BLaER1 treated with 17β-estradiol and CSF1 and Interleukin-3, amounts not matched to agents 10 nM and 100 nM (cell line): ENCODE data around the gene PSMD11.

Experiments
- H3K27ac ChIP-seq, 11 experiments: shearing (Covaris generic); formaldehyde crosslinking; 2 replicates each; pipeline ENCODE4 v1.8.1; 2022
- H3K27me3 ChIP-seq, 11 experiments: shearing (Covaris generic); formaldehyde crosslinking; 2 replicates each; pipeline ENCODE4 v1.8.1; 2022
- H3K36me3 ChIP-seq, 11 experiments: shearing (Covaris generic); formaldehyde crosslinking; 2 replicates each; pipeline ENCODE4 v1.8.1; 2022
- H3K4me1 ChIP-seq, 10 experiments: shearing (Covaris generic); formaldehyde crosslinking; 2 replicates each; pipeline ENCODE4 v1.8.1; 2022
- H3K4me2 ChIP-seq, 11 experiments: shearing (Covaris generic); formaldehyde crosslinking; 2 replicates each; pipeline ENCODE4 v1.8.1; 2022
- H3K4me3 ChIP-seq, 10 experiments: shearing (Covaris generic); formaldehyde crosslinking; 2 replicates each; pipeline ENCODE4 v1.8.1; 2022
- H3K9ac ChIP-seq, 11 experiments: shearing (Covaris generic); formaldehyde crosslinking; 2 replicates each; pipeline ENCODE4 v1.8.1; 2022
- H3K9me3 ChIP-seq, 11 experiments: shearing (Covaris generic); formaldehyde crosslinking; replicated peaks in 1 of 11; 2 replicates each; pipeline ENCODE4 v1.8.1; 2022
- H4K20me1 ChIP-seq, 11 experiments: shearing (Covaris generic); formaldehyde crosslinking; 2 replicates each; pipeline ENCODE4 v1.8.1; 2022
- Cebpa-rat ChIP-seq, 11 experiments: shearing (Covaris generic); IDR thresholded peaks; 2 replicates each; pipeline ENCODE4 v1.8.1; 2022

Gene PSMD11

DNA sequence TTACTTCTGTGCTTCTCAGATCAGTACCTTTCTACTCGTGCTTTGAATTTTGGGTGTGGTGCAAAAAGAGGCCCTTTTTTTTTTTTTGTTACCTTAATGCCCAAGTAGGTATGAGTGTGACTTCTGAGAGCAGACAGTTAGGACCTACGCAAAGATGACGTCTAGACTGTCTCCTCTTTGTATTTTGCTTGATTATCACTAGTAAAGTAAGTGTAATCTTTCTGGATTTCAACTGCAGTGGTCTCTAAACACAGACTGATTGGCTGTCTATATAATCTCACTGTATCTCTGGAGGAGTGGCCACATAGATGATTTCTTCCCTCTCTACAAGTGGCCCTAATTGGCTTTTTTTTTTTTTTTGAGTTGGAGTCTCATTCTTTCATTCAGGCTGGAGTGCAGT lies 30.9 kb downstream of the PSMD11 start:
- no peak overlapping the region for H3K9ac ChIP-seq
- H3K9me3 ChIP-seq: no peaks in the 10 kb centered on the region
- no peaks in the 10 kb centered on the region for H3K27me3 ChIP-seq
- peaks cover 3 to 99% (median 53%) of the 10 kb centered on the region in 11 experiments; a peak in 21 of 22 replicates for H4K20me1 ChIP-seq
- no peak overlapping the region for H3K27ac ChIP-seq
- H3K36me3 ChIP-seq: peaks cover 100% of the 10 kb centered on the region in 11 experiments
- no peak overlapping the region for H3K4me3 ChIP-seq
- no peak overlapping the region for H3K4me2 ChIP-seq
- H3K4me1 ChIP-seq: no peaks in the 10 kb centered on the region
- TF ChIP-seq Cebpa-rat (IDR thresholded peaks at IDR 0.05): no peak

DNA sequence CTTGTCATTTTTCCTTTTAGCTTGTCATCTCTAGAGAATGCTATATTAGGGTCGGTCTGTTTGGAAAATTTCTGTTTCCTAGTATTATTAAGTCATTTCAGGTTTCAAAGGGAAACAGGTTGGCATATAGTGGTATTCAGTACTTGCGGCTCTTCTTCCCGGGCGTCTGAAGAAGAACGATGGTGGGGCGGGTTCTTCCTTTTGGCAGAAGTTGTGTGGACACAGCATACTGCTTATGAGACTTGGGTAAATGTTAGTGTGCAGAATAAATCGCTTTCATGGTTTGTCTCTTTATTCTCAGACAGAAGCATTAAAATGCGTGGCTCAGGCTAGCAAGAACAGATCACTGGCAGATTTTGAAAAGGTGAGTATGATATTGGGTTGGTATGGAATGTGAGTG lies 32.9 kb downstream of the PSMD11 start:
- H3K27ac ChIP-seq: no peak overlapping the region
- no peak overlapping the region for H3K4me3 ChIP-seq
- H3K4me1 ChIP-seq: peaks cover 0 to 2% (median 0%) of the 10 kb centered on the region in 10 experiments; a peak in 2 of 20 replicates
- no peak for TF ChIP-seq Cebpa-rat (IDR thresholded peaks at IDR 0.05)
- H3K9ac ChIP-seq: no peak overlapping the region
- H4K20me1 ChIP-seq: peaks cover 0 to 96% (median 41%) of the 10 kb centered on the region in 11 experiments; a peak in 14 of 22 replicates
- H3K36me3 ChIP-seq: peaks cover 99 to 100% (median 100%) of the 10 kb centered on the region in 11 experiments
- no peaks in the 10 kb centered on the region for H3K27me3 ChIP-seq
- no peaks in the 10 kb centered on the region for H3K9me3 ChIP-seq
- H3K4me2 ChIP-seq: no peak overlapping the region

DNA sequence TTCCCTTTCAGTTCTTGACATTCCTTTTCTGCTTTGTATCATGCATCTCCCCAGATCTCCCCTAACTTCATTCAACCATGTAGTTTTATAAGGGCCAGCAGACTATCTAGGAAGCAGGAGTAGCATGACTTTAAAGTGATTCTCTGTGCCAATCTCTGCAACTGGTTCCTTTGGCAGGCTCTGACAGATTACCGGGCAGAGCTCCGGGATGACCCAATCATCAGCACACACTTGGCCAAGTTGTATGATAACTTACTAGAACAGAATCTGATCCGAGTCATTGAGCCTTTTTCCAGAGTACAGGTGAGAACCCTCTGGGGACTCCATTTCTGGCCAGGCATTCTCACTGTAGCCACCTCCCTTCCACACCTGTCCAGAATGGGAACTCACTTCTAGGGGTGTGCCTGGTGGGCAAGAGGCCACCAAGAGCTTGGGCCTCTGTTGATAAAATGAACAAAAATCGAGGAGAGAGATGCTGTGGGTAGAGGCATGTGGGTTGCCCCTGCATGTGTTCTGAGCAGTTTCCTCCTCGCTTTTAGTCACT lies 34.8 kb downstream of the PSMD11 start:
- Histone ChIP-seq H3K27ac (no peak overlapping the region), H3K4me1 (peaks cover 0 to 17% (median 8%) of the 10 kb centered on the region in 10 experiments; a peak in 10 of 20 replicates), H3K9me3 (no peaks in the 10 kb centered on the region), H4K20me1 (peaks cover 0 to 95% (median 44%) of the 10 kb centered on the region in 11 experiments; a peak in 16 of 22 replicates), H3K4me2 (no peak overlapping the region), H3K9ac (no peak overlapping the region), H3K4me3 (no peak overlapping the region), H3K27me3 (no peaks in the 10 kb centered on the region), H3K36me3 (peaks cover 85 to 94% (median 89%) of the 10 kb centered on the region in 11 experiments)
- no peak for TF ChIP-seq Cebpa-rat (IDR thresholded peaks at IDR 0.05)

DNA sequence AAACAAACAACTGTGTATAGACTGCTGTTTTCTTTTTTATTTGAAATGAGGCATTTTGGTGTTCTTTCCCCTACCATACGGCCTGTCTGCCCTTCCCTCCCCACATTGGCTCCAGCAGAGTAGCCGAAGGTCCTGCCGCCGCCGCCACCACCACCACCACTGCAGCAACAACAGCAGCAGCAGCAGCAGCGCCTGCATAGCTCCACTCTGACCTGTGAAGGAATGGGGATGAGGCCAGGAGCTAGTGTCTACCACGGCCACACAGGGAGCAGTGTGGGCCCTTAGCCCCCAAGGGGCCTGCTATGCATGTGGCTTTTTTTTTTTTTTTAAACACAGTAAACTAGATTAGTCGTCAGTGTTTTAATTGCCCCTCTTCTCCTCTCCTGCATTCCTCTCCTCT lies 36.9 kb downstream of the PSMD11 start:
- no peak overlapping the region for H3K4me3 ChIP-seq
- H3K4me2 ChIP-seq: no peak overlapping the region
- H3K36me3 ChIP-seq: peaks cover 65 to 73% (median 68%) of the 10 kb centered on the region in 11 experiments
- H3K9me3 ChIP-seq: no peaks in the 10 kb centered on the region
- H3K9ac ChIP-seq: peak overlapping the region in 1 of 11 experiments; percentile 54; a peak in 1 of 22 replicates
- no peak overlapping the region for H3K27ac ChIP-seq
- no peak for TF ChIP-seq Cebpa-rat (IDR thresholded peaks at IDR 0.05)
- no peaks in the 10 kb centered on the region for H3K27me3 ChIP-seq
- H3K4me1 ChIP-seq: peaks cover 0 to 28% (median 13%) of the 10 kb centered on the region in 10 experiments; a peak in 16 of 20 replicates
- peaks cover 0 to 89% (median 38%) of the 10 kb centered on the region in 11 experiments; a peak in 15 of 22 replicates for H4K20me1 ChIP-seq

DNA sequence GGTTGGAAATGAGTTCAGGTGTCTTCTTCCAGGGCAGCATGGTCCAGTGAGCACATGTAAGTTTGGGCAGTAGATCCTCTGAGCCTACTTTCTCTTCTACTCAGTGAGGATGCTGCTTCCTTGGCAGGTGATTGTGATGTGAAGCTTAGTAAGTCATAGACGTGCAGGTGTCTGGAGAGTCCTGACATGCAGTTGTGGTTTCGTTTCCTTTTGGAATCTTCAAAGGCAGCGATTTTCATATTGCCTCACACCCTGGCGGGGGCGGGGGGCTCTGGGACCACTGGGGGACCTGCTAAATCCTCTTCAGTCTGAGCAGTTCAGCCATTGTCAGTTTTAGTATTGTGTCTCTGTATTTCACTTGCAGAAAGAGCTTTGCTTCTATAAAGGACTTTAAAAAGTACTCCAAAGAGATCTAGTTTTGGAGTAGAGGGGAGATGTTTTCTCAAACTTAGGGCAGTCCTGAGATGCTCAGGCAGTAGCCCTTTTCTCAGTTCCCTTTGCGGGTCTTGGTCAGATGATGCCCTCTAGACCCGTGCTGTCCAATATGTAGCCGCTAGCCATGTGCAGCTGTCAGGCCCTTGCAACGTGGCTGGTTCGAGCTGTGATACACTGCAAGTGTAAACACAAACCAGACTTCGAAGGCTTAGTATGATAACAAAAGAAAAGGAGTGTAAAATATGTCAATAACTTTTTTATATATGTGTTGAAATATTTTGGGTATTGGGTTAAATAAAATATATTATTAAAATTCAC lies 38.4 kb downstream of the PSMD11 start:
- no peak overlapping the region; a peak in 1 of 22 replicates for H3K4me2 ChIP-seq
- peaks cover 0 to 81% (median 41%) of the 10 kb centered on the region in 11 experiments; a peak in 20 of 22 replicates for H4K20me1 ChIP-seq
- H3K4me1 ChIP-seq: peaks cover 4 to 33% (median 18%) of the 10 kb centered on the region in 10 experiments
- H3K9ac ChIP-seq: no peak overlapping the region; a peak in 1 of 22 replicates
- peaks cover 50 to 58% (median 53%) of the 10 kb centered on the region in 11 experiments for H3K36me3 ChIP-seq
- no peak overlapping the region for H3K27ac ChIP-seq
- H3K9me3 ChIP-seq: no peaks in the 10 kb centered on the region
- H3K27me3 ChIP-seq: no peaks in the 10 kb centered on the region
- H3K4me3 ChIP-seq: no peak overlapping the region
- no peak for TF ChIP-seq Cebpa-rat (IDR thresholded peaks at IDR 0.05)

DNA sequence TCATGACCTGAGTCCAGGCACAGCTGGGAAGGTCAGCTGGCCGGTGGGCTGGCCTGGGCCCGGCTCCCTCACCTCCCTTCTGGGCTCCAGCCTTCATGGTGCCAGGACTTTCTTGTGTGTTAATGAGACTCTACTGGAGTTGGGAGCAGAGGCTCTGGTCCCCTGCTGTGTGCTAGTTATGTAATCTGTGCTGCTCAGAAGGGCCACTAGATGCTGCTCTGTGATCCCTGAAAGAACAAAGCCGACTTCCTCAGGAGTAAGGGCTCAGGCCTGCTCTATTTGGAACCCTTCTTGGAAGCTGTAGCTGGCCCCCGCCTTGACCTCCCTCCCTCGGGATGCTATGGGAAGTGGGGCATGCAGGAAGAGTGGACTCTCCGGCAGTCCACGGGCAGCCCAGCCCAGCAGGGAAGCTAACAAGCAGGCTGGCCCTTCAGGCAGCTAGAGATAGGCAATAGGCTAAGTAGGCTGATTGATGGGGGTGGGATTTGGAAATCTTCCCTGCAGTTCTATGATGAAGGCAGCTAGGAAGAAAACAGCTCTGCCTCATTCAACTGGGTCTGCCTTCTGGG lies 39.2 kb downstream of the PSMD11 start:
- Histone ChIP-seq H3K4me1 (peaks cover 10 to 41% (median 26%) of the 10 kb centered on the region in 10 experiments), H3K36me3 (peaks cover 42 to 57% (median 51%) of the 10 kb centered on the region in 11 experiments), H3K9ac (peak overlapping the region in 3 of 11 experiments; percentile 2 to 63 (median 31); a peak in 4 of 22 replicates), H4K20me1 (peaks cover 0 to 82% (median 48%) of the 10 kb centered on the region in 11 experiments; a peak in 21 of 22 replicates), H3K27ac (peak overlapping the region in 4 of 11 experiments; percentile 11 to 39 (median 12); a peak in 3 of 22 replicates), H3K27me3 (no peaks in the 10 kb centered on the region), H3K4me2 (peak overlapping the region in 3 of 11 experiments; percentile 5 to 32 (median 11); a peak in 2 of 22 replicates), H3K4me3 (no peak overlapping the region), H3K9me3 (no peaks in the 10 kb centered on the region)
- no peak for TF ChIP-seq Cebpa-rat (IDR thresholded peaks at IDR 0.05)

DNA sequence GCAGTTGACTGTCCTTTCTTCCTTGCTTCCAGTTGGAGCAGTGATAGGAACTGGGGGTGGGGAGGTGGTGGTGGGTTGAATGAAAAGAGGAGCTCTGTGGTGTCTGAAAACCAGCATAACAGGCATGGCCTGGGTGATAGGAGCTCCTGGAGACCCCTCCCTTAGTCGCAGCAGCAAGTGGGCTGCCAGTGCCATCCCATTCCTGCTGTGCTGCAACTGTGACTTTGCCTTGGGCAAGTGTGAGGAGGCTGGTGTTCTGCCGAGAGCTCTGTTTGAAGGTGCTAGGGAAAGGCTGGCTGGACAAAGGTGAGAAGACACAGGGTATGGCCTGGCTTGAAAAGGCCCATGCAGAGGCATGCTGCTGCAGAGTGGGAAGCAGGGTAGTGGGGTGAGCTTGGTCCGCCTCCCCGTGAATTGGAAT lies 39.7 kb downstream of the PSMD11 start:
- peak overlapping the region in 3 of 11 experiments; percentile 5 to 32 (median 11); a peak in 2 of 22 replicates for H3K4me2 ChIP-seq
- H3K27ac ChIP-seq: peak overlapping the region in 3 of 11 experiments; percentile 11 to 39 (median 14); a peak in 2 of 22 replicates
- peak overlapping the region in 3 of 11 experiments; percentile 2 to 63 (median 31); a peak in 3 of 22 replicates for H3K9ac ChIP-seq
- peaks cover 0 to 82% (median 48%) of the 10 kb centered on the region in 11 experiments; a peak in 21 of 22 replicates for H4K20me1 ChIP-seq
- H3K4me3 ChIP-seq: no peak overlapping the region
- peaks cover 36 to 57% (median 51%) of the 10 kb centered on the region in 11 experiments for H3K36me3 ChIP-seq
- no peak for TF ChIP-seq Cebpa-rat (IDR thresholded peaks at IDR 0.05)
- H3K4me1 ChIP-seq: peaks cover 10 to 46% (median 31%) of the 10 kb centered on the region in 10 experiments
- no peaks in the 10 kb centered on the region for H3K27me3 ChIP-seq
- no peaks in the 10 kb centered on the region for H3K9me3 ChIP-seq

DNA sequence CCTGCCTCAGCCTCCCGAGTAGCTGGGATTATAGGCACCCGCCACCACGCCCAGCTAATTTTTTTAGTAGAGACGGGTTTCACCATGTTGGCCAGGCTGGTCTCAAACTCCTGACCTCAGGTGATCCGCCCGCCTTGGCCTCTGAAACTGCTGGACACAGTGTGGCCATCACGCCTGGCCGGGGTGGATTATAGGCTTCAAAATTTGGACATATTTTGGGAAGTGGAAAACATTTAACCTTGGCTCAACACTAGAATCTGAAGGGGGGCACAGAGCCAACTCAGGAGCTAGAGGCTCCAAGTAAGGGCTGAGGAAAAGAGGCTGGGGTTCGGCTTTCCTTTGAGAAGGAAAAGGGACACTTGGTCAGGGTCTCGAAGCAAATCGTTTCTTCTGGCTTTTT lies 40.3 kb downstream of the PSMD11 start:
- H4K20me1 ChIP-seq: peaks cover 0 to 78% (median 48%) of the 10 kb centered on the region in 11 experiments; a peak in 21 of 22 replicates
- no peak overlapping the region for H3K27ac ChIP-seq
- H3K36me3 ChIP-seq: peaks cover 31 to 57% (median 51%) of the 10 kb centered on the region in 11 experiments

More for the DNA sequence above, 40.3 kb downstream of the PSMD11 start:
- Histone ChIP-seq H3K9me3 (no peaks in the 10 kb centered on the region), H3K9ac (no peak overlapping the region; a peak in 1 of 22 replicates), H3K4me1 (peaks cover 10 to 52% (median 37%) of the 10 kb centered on the region in 10 experiments), H3K4me3 (no peak overlapping the region), H3K27me3 (no peaks in the 10 kb centered on the region), H3K4me2 (no peak overlapping the region)
- no peak for TF ChIP-seq Cebpa-rat (IDR thresholded peaks at IDR 0.05)
